ENCODE results near the gene PNCK. TPM values are rescaled to one million over a fixed set of nuclear protein-coding genes. Genes with fewer than 3 reads are reported as not detected.

The PNCK gene
- total RNA-seq, 1 experiment from 2014 or later: 0.84 TPM

DNA sequence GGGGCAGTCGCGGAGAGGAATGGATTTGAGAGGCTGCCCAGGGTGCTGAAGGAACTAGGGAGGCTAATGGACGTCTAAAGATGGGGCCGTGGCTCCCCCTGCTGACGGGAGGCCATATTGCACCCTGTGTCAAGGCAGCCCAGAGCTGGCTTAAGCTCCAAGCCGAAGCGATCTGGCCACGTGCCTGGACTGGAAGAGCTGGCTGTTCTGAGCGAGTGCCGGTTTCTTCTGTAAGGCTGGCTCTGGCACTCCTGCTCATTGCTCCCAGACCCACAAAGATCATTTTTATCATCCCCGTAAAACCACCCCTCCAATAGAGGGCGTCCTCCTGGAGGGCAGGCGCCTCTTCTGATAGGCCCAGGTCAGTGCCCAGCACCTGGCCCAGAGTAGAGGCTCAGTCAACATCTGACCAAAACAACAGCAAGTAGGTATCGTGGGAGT is 5.6 kb downstream of the PNCK start:
- H3K36me3 ChIP-seq (ENCODE audit: control insufficient read depth in 1 of 2, insufficient read depth in 2 of 2, low read length in 2 of 2): no peaks in the 10 kb centered on the region
- peak; percentile 50 for DNase-seq (ENCODE audit: low read depth, low spot score)
- no peaks in the 10 kb centered on the region for H4K20me1 ChIP-seq (ENCODE audit: insufficient read depth)
- peak overlapping the region; percentile 30 to 39 for H3K4me3 ChIP-seq (replicated peaks in 1 of 2; ENCODE audit: low read depth in 1 of 2, low read length in 2 of 2)
- no TSS peak for BruUV-seq (replicated peaks)
- H3K4me2 ChIP-seq (ENCODE audit: low read length): peak overlapping the region; percentile 49
- peak; percentile 87 for ATAC-seq
- TF ChIP-seq, protein P1, sequence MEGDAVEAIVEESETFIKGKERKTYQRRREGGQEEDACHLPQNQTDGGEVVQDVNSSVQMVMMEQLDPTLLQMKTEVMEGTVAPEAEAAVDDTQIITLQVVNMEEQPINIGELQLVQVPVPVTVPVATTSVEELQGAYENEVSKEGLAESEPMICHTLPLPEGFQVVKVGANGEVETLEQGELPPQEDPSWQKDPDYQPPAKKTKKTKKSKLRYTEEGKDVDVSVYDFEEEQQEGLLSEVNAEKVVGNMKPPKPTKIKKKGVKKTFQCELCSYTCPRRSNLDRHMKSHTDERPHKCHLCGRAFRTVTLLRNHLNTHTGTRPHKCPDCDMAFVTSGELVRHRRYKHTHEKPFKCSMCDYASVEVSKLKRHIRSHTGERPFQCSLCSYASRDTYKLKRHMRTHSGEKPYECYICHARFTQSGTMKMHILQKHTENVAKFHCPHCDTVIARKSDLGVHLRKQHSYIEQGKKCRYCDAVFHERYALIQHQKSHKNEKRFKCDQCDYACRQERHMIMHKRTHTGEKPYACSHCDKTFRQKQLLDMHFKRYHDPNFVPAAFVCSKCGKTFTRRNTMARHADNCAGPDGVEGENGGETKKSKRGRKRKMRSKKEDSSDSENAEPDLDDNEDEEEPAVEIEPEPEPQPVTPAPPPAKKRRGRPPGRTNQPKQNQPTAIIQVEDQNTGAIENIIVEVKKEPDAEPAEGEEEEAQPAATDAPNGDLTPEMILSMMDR (IDR thresholded peaks at IDR 0.05 in 2 of 3, conservative IDR thresholded peaks at IDR 0.05 in 1 of 3; ENCODE audit: borderline replicate concordance in 1 of 3, insufficient read depth in 1 of 3, low read depth in 2 of 3, low read length in 2 of 3): peak in 2 of 3 experiments; percentile 74 to 76; a peak in 4 of 6 replicates
- no peak for TF ChIP-seq SRF (IDR thresholded peaks at IDR 0.05; ENCODE audit: low read depth)
- ChIA-PET POLR2A (no interaction called here), CTCF (interaction anchor here (0.7 to 2.5 kb wide), 15 partner anchors 11 to 726 kb away, joined by 3 to 25 read pairs (median 4); partner anchors contain the start of gene HAUS7), RAD21 (ENCODE audit: low non-redundant PET in 1 of 2, low total read pairs in 2 of 2, uncharacterized antibody in 2 of 2, unreplicated experiment in 2 of 2) (interaction anchor here (0.7 to 1.2 kb wide), 4 partner anchors 114 to 277 kb away, joined by 3 to 7 read pairs (median 4); no protein-coding TSS in a partner anchor)
- H3K27ac ChIP-seq (ENCODE audit: low read depth, low read length): no peak overlapping the region; the same call in 1 of the 2 replicates
- no peak overlapping the region for H3K9ac ChIP-seq (ENCODE audit: low read length)
- no peak overlapping the region for H2AFZ ChIP-seq (ENCODE audit: low read depth, low read length, poor library complexity, severe bottlenecking)
- H3K4me1 ChIP-seq (ENCODE audit: control insufficient read depth in 1 of 2, insufficient read depth in 2 of 2, low read length in 2 of 2): 0 out of 4 replicates have a peak, but pooled peaks cover 0 to 3% of the 10 kb centered on the region in 2 experiments
- H3K9me3 ChIP-seq (ENCODE audit: control insufficient read depth in 1 of 2, insufficient read depth in 1 of 2, low read depth in 1 of 2, low read length in 2 of 2): no peaks in the 10 kb centered on the region
- intact Hi-C loops (cut with micrococcal nuclease): loop anchor here (1.0 to 10.0 kb wide), 5 partner anchors 53 to 713 kb away; no protein-coding TSS in a partner anchor
- no peaks in the 10 kb centered on the region for H3K27me3 ChIP-seq (ENCODE audit: insufficient read depth, low read length)
- H3K79me2 ChIP-seq (ENCODE audit: insufficient read depth, low read length): no peaks in the 10 kb centered on the region
- no peaks in the 10 kb centered on the region for H3K9me2 ChIP-seq (ENCODE audit: insufficient read depth)

DNA sequence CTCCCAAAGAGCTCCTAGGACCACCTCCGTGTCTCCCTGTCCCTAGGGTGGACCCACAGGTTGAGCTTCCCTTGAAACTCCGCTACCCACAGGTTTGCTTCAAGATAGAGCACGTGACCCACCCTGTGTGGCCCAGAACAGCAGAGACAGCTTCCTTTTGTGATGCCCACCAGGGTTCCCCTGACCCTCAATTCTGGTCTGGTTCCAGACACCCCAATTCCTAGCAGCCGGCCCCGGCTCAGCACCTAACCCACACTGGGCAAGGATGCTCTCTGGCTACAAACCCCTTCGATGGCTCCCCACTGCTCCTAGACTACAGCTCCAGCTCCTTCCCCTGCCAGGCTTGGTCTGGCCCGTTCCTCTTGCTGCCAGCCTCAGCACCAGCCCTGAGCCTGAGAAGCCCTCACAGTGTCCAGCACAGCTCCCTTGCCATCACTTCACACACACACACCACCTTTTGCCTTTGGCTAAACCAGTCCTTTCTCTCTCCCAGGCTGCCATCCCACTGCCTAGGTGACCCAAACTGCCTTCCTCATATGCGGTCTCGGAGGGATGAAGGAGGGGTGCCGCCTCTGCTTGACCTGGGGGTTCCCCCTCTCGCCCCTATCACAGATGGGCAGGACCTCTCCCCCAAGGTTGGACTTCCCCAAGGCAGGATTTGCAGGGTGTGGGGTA is 6.2 kb downstream of the PNCK start:
- RAD21 ChIA-PET (ENCODE audit: low non-redundant PET in 1 of 2, low total read pairs in 2 of 2, uncharacterized antibody in 2 of 2, unreplicated experiment in 2 of 2): interaction anchor here (0.5 to 1.2 kb wide), 5 partner anchors 32 to 278 kb away, joined by 3 to 7 read pairs (median 3); no protein-coding TSS in a partner anchor
- Histone ChIP-seq H3K4me1 (ENCODE audit: control insufficient read depth in 1 of 2, insufficient read depth in 2 of 2, low read length in 2 of 2) (peaks cover 0 to 3% of the 10 kb centered on the region in 2 experiments; a peak in 1 of 4 replicates), H3K4me3 (replicated peaks in 1 of 2; ENCODE audit: low read depth in 1 of 2, low read length in 2 of 2) (peak overlapping the region; percentile 30 to 39), H3K9me2 (ENCODE audit: insufficient read depth) (no peaks in the 10 kb centered on the region), H4K20me1 (ENCODE audit: insufficient read depth) (no peaks in the 10 kb centered on the region), H3K27me3 (ENCODE audit: insufficient read depth, low read length) (no peaks in the 10 kb centered on the region), H3K79me2 (ENCODE audit: insufficient read depth, low read length) (no peaks in the 10 kb centered on the region), H3K9me3 (ENCODE audit: control insufficient read depth in 1 of 2, insufficient read depth in 1 of 2, low read depth in 1 of 2, low read length in 2 of 2) (no peaks in the 10 kb centered on the region), H3K4me2 (ENCODE audit: low read length) (peak overlapping the region; percentile 49), H2AFZ (ENCODE audit: low read depth, low read length, poor library complexity, severe bottlenecking) (no peak overlapping the region), H3K27ac (ENCODE audit: low read depth, low read length) (no peak overlapping the region; the same call in 1 of the 2 replicates), H3K36me3 (ENCODE audit: control insufficient read depth in 1 of 2, insufficient read depth in 2 of 2, low read length in 2 of 2) (no peaks in the 10 kb centered on the region), H3K9ac (ENCODE audit: low read length) (no peak overlapping the region)
- intact Hi-C loops (cut with micrococcal nuclease): loop anchor here (10.0 kb wide), 3 partner anchors 53 to 713 kb away; no protein-coding TSS in a partner anchor
- no peak for TF ChIP-seq ELF1 (IDR thresholded peaks at IDR 0.05; ENCODE audit: borderline replicate concordance, low read depth)
- TF ChIP-seq, protein P1 (IDR thresholded peaks at IDR 0.05 in 2 of 3, conservative IDR thresholded peaks at IDR 0.05 in 1 of 3; ENCODE audit: borderline replicate concordance in 1 of 3, insufficient read depth in 1 of 3, low read depth in 2 of 3, low read length in 2 of 3): no peak
- ATAC-seq: peak; percentile 33; the same call in 1 of the 2 replicates
- CTCF ChIA-PET: interaction anchor here (0.5 to 2.5 kb wide), 17 partner anchors 10 to 726 kb away, joined by 3 to 25 read pairs (median 3); partner anchors contain the start of gene HAUS7
- no TSS peak for BruUV-seq (replicated peaks)
- POLR2A ChIA-PET: no interaction called here
- no peak for DNase-seq (ENCODE audit: low read depth, low spot score)
